K562 (cell line): Measurements from ENCODE around the gene CTXN1. TPM values are rescaled to one million over a fixed set of nuclear protein-coding genes. Genes with fewer than 3 reads are reported as not detected.

Source experiments
- CHCHD3 ChIP-seq: fragments of 250-450 bp; sonication (Bioruptor Pico); IDR thresholded peaks from 2 replicates; pipeline ENCODE4 v2.1.2; 2022; ENCODE audit warnings: mild to moderate bottlenecking
- GTF2F1 ChIP-seq: IDR thresholded peaks from 2 replicates; pipeline ENCODE4 v1.6.1; 2011; ENCODE audit warnings: low read depth, low read length, improper control_type of control experiment
- IRF2 ChIP-seq: sonication (generic); formaldehyde crosslinking; IDR thresholded peaks from 2 replicates; pipeline ENCODE4 v1.8.1; 2022; ENCODE audit warnings: mild to moderate bottlenecking, missing genetic modification reagents
- JUN ChIP-seq, 2 experiments: sonication (generic) in 1 of 2; formaldehyde crosslinking in 1 of 2; IDR thresholded peaks; 2 replicates each; pipeline versions ENCODE4 v1.6.1 to v1.8.0; 2012 to 2022; ENCODE audit warnings: borderline replicate concordance in 2 of 2, mild to moderate bottlenecking in 2 of 2, improper control_type of control experiment in 1 of 2, low read depth in 1 of 2, low read length in 1 of 2, missing genetic modification reagents in 1 of 2
- LEF1 ChIP-seq: fragments of 450-650 bp; IDR thresholded peaks from 2 replicates; pipeline ENCODE4 v1.6.1; 2016; ENCODE audit warnings: mild to moderate bottlenecking
- SNIP1 ChIP-seq: fragments of 450-650 bp; IDR thresholded peaks from 2 replicates; pipeline ENCODE4 v1.7.1; 2017; ENCODE audit warnings: low read depth, mild to moderate bottlenecking
- SRSF3 ChIP-seq: fragments of 200-400 bp; formaldehyde crosslinking; IDR thresholded peaks from 2 replicates; pipeline ENCODE4 v1.6.1; 2016; ENCODE audit warnings: mild to moderate bottlenecking, low read length, moderate library complexity; ENCODE audit not compliant: insufficient read depth
- TSC22D4 ChIP-seq: fragments of 450-650 bp; IDR thresholded peaks from 2 replicates; pipeline ENCODE4 v1.6.1; 2016; ENCODE audit warnings: missing genetic modification characterization, missing biosample characterization, control low read depth
- ZNF445 ChIP-seq: fragments of 250-450 bp; sonication (Bioruptor Pico); IDR thresholded peaks from 2 replicates; pipeline ENCODE4 v1.4.0; 2020; ENCODE audit warnings: low read depth, mild to moderate bottlenecking, moderate library complexity
- polyA plus RNA-seq, 8 experiments: library from polyadenylated mRNA; depleted of rRNA in 4 of 8; stranded (reverse) in 5 of 8; unstranded in 3 of 8; fragments of >200 nt; fragmentation: Nextera tagmentation in 2 of 8; fragmentation: Illumina TruSeq in 1 of 8; extraction: Ambion mirVana in 2 of 8; extraction: Trizol in 1 of 8; gene quantifications; 2 replicates each; pipeline versions ENCODE4 v1.2.1 to v1.2.3, GENCODE V29; 2011 to 2014; ENCODE audit warnings: inconsistent platforms in 1 of 8, missing spikeins in 1 of 8
- total RNA-seq, 7 experiments: library from RNA; depleted of rRNA in 6 of 7; stranded (reverse); fragments of >200 nt in 6 of 7; fragmentation: Illumina TruSeq in 2 of 7; extraction: Trizol in 2 of 7; gene quantifications; 2 replicates each; pipeline versions ENCODE4 v1.2.1 to v1.2.3, GENCODE V29; 2011 to 2021; ENCODE audit warnings: low replicate concordance in 1 of 7
- TF ChIP-seq, protein P1 (sequence below): fragments of 250-450 bp; sonication (Bioruptor Pico); IDR thresholded peaks from 2 replicates; pipeline ENCODE4 v1.4.0; 2020; ENCODE audit warnings: mild to moderate bottlenecking
- TF ChIP-seq, protein P2 (sequence below): fragments of 450-650 bp; IDR thresholded peaks from 2 replicates; pipeline ENCODE4 v1.6.1; 2016; ENCODE audit warnings: antibody characterized with exemption
- TF ChIP-seq, protein P3 (sequence below): sonication (generic); formaldehyde crosslinking; IDR thresholded peaks from 2 replicates; pipeline ENCODE4 v1.8.0; 2023; ENCODE audit warnings: mild to moderate bottlenecking, missing genetic modification reagents
- TF ChIP-seq, protein P4 (sequence below): fragments of 250-450 bp; sonication (Bioruptor Pico); IDR thresholded peaks from 2 replicates; pipeline ENCODE4 v1.5.0; 2020; ENCODE audit warnings: mild to moderate bottlenecking, borderline replicate concordance
- TF ChIP-seq, protein P5 (sequence below): sonication (generic); formaldehyde crosslinking; IDR thresholded peaks from 2 replicates; pipeline ENCODE4 v1.8.1; 2023; ENCODE audit warnings: mild to moderate bottlenecking, missing genetic modification reagents
- TF ChIP-seq, protein P6 (sequence below): fragments of 450-650 bp; IDR thresholded peaks from 2 replicates; pipeline ENCODE4 v1.6.1; 2016; ENCODE audit warnings: borderline replicate concordance

CTXN1 gene
- total and polyA plus RNA-seq, 9 of the 15 experiments (the other 6 are each of a cell fraction or from before 2014, with no cell fraction given) = 0.15 to 37.4 (median 1.8) TPM; not detected in 2

DNA sequence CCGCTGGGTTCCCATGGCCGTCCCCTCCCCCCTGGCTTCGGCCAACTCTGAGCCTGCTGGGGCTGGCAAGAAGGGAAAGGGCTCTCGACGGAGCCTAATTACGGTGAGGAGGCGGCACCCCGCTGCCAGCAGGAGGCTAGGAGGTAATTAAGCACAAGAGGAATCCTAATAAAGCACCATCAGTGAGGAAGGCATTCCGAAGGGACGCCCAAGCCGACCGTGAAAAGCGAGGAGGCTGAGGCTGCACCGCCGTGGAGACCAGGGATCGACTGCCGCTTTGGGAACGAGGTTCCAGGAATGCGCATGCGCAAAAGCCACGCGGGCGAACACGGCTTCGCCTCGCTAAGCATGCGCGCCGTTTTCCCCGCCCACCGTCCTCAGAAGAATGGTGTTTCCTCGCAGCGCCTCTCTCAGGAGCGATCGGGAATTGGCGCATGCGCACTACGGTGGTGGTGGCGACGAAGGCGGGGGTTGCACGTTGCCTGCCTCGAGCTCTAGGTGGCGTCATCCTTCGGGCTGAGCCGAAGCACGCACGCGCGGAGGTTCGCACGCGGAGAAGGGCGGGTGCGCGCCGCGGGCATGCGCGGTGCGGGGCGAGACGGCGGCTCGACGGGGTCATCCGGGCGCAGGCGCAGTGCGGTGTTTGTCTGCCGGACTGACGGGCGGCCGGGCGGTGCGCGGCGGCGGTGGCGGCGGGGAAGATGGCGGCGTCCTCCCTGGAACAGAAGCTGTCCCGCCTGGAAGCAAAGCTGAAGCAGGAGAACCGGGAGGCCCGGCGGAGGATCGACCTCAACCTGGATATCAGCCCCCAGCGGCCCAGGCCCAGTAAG is 22.5 kb downstream of the CTXN1 start, which contains the start of gene MAP2K7 (continued):
- TF ChIP-seq, protein P1, sequence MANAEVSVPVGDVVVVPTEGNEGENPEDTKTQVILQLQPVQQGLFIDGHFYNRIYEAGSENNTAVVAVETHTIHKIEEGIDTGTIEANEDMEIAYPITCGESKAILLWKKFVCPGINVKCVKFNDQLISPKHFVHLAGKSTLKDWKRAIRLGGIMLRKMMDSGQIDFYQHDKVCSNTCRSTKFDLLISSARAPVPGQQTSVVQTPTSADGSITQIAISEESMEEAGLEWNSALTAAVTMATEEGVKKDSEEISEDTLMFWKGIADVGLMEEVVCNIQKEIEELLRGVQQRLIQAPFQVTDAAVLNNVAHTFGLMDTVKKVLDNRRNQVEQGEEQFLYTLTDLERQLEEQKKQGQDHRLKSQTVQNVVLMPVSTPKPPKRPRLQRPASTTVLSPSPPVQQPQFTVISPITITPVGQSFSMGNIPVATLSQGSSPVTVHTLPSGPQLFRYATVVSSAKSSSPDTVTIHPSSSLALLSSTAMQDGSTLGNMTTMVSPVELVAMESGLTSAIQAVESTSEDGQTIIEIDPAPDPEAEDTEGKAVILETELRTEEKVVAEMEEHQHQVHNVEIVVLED (CRISPR knock-in tag) = peak; percentile 76
- peak; percentile 42; the same call in 1 of the 2 replicates for TF ChIP-seq JUN (IDR thresholded peaks at IDR 0.05; ENCODE audit: borderline replicate concordance, low read depth, low read length)
- TF ChIP-seq JUN (CRISPR knock-in tag; IDR thresholded peaks at IDR 0.05; ENCODE audit: borderline replicate concordance) = peak; percentile 6; the same call in 1 of the 2 replicates
- no peak for TF ChIP-seq IRF2 (CRISPR knock-in tag)
- TF ChIP-seq, protein P2, sequence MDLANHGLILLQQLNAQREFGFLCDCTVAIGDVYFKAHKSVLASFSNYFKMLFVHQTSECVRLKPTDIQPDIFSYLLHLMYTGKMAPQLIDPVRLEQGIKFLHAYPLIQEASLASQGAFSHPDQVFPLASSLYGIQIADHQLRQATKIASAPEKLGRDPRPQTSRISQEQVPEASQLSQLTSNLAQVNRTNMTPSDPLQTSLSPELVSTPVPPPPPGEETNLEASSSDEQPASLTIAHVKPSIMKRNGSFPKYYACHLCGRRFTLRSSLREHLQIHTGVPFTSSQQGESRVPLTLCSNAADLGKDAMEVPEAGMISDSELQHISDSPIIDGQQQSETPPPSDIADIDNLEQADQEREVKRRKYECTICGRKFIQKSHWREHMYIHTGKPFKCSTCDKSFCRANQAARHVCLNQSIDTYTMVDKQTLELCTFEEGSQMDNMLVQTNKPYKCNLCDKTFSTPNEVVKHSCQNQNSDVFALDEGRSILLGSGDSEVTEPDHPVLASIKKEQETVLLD = peak; percentile 100
- TF ChIP-seq ZNF445 (CRISPR knock-in tag) = no peak
- TF ChIP-seq, protein P3, sequence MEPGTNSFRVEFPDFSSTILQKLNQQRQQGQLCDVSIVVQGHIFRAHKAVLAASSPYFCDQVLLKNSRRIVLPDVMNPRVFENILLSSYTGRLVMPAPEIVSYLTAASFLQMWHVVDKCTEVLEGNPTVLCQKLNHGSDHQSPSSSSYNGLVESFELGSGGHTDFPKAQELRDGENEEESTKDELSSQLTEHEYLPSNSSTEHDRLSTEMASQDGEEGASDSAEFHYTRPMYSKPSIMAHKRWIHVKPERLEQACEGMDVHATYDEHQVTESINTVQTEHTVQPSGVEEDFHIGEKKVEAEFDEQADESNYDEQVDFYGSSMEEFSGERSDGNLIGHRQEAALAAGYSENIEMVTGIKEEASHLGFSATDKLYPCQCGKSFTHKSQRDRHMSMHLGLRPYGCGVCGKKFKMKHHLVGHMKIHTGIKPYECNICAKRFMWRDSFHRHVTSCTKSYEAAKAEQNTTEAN (CRISPR knock-in tag) = no peak
- TF ChIP-seq, protein P4, sequence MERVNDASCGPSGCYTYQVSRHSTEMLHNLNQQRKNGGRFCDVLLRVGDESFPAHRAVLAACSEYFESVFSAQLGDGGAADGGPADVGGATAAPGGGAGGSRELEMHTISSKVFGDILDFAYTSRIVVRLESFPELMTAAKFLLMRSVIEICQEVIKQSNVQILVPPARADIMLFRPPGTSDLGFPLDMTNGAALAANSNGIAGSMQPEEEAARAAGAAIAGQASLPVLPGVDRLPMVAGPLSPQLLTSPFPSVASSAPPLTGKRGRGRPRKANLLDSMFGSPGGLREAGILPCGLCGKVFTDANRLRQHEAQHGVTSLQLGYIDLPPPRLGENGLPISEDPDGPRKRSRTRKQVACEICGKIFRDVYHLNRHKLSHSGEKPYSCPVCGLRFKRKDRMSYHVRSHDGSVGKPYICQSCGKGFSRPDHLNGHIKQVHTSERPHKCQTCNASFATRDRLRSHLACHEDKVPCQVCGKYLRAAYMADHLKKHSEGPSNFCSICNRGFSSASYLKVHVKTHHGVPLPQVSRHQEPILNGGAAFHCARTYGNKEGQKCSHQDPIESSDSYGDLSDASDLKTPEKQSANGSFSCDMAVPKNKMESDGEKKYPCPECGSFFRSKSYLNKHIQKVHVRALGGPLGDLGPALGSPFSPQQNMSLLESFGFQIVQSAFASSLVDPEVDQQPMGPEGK = no peak
- TF ChIP-seq SRSF3 = no peak
- TF ChIP-seq GTF2F1 = no peak
- TF ChIP-seq, protein P5, sequence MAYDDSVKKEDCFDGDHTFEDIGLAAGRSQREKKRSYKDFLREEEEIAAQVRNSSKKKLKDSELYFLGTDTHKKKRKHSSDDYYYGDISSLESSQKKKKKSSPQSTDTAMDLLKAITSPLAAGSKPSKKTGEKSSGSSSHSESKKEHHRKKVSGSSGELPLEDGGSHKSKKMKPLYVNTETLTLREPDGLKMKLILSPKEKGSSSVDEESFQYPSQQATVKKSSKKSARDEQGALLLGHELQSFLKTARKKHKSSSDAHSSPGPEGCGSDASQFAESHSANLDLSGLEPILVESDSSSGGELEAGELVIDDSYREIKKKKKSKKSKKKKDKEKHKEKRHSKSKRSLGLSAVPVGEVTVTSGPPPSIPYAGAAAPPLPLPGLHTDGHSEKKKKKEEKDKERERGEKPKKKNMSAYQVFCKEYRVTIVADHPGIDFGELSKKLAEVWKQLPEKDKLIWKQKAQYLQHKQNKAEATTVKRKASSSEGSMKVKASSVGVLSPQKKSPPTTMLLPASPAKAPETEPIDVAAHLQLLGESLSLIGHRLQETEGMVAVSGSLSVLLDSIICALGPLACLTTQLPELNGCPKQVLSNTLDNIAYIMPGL (CRISPR knock-in tag) = no peak
- no peak for TF ChIP-seq CHCHD3 (CRISPR knock-in tag)
- TF ChIP-seq, protein P6, sequence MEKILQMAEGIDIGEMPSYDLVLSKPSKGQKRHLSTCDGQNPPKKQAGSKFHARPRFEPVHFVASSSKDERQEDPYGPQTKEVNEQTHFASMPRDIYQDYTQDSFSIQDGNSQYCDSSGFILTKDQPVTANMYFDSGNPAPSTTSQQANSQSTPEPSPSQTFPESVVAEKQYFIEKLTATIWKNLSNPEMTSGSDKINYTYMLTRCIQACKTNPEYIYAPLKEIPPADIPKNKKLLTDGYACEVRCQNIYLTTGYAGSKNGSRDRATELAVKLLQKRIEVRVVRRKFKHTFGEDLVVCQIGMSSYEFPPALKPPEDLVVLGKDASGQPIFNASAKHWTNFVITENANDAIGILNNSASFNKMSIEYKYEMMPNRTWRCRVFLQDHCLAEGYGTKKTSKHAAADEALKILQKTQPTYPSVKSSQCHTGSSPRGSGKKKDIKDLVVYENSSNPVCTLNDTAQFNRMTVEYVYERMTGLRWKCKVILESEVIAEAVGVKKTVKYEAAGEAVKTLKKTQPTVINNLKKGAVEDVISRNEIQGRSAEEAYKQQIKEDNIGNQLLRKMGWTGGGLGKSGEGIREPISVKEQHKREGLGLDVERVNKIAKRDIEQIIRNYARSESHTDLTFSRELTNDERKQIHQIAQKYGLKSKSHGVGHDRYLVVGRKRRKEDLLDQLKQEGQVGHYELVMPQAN = peak; percentile 54; the same call in 1 of the 2 replicates
- no peak for TF ChIP-seq SNIP1
- no peak for TF ChIP-seq LEF1
- TF ChIP-seq TSC22D4 (tag) = no peak
